Spleen (tissue), 11 donors: ENCODE results near the gene HSPB1. TPM values are rescaled to one million over a fixed set of nuclear protein-coding genes. Genes with fewer than 3 reads are reported as not detected.

Source experiments
- DNase-seq: peaks from one replicate; pipeline ENCODE4 v3.0.0-alpha.2; 2020
- H3K27ac ChIP-seq, 8 donors: fragments of 200-600 bp; sonication (generic) in 7 of 8; 1 replicate in 4 of 8; 2 replicates in 4 of 8; pipeline versions ENCODE4 v1.5.0 to v1.8.0; 2016 to 2021; ENCODE audit warnings: inconsistent platforms in 4 of 8, mild to moderate bottlenecking in 4 of 8, moderate library complexity in 1 of 8
- H3K27me3 ChIP-seq, 7 donors: fragments of 200-600 bp; sonication (generic) in 6 of 7; replicated peaks in 1 of 7; 1 replicate in 4 of 7; 2 replicates in 3 of 7; pipeline versions ENCODE4 v1.5.0 to v1.8.0; 2016 to 2021; ENCODE audit warnings: inconsistent platforms in 3 of 7, mild to moderate bottlenecking in 1 of 7
- H3K36me3 ChIP-seq, 6 donors: fragments of 200-600 bp; sonication (generic) in 5 of 6; 1 replicate in 4 of 6; 2 replicates in 2 of 6; pipeline versions ENCODE4 v1.5.0 to v1.8.0; 2016 to 2021; ENCODE audit warnings: inconsistent platforms in 2 of 6
- H3K4me1 ChIP-seq, 6 donors: fragments of 200-600 bp; sonication (generic) in 5 of 6; 1 replicate in 3 of 6; 2 replicates in 3 of 6; pipeline versions ENCODE4 v1.5.0 to v1.8.0; 2016 to 2021; ENCODE audit warnings: inconsistent platforms in 3 of 6
- H3K4me3 ChIP-seq, 8 donors: fragments of 200-600 bp; sonication (generic) in 7 of 8; 1 replicate in 4 of 8; 2 replicates in 4 of 8; pipeline versions ENCODE4 v1.5.0 to v1.8.0; 2016 to 2021; ENCODE audit warnings: inconsistent platforms in 4 of 8, mild to moderate bottlenecking in 4 of 8, moderate library complexity in 2 of 8
- H3K9me3 ChIP-seq, 8 donors: fragments of 200-600 bp; sonication (generic) in 7 of 8; 1 replicate in 4 of 8; 2 replicates in 4 of 8; pipeline versions ENCODE4 v1.5.0 to v1.8.0; 2016 to 2021; ENCODE audit warnings: inconsistent platforms in 4 of 8
- POLR2A ChIP-seq, 3 donors: fragments of 450-650 bp; IDR thresholded peaks; one replicate each; pipeline ENCODE4 v1.5.1; 2017; ENCODE audit warnings: antibody characterized with exemption in 3 of 3, mild to moderate bottlenecking in 1 of 3
- POLR2AphosphoS5 ChIP-seq, 3 donors: sonication (generic); formaldehyde crosslinking; IDR thresholded peaks; one replicate each; pipeline ENCODE4 v1.5.1; 2017; ENCODE audit warnings: antibody characterized with exemption in 3 of 3
- WGBS, 5 donors: extraction: QIAGEN DNeasy Blood & Tissue Kit in 3 of 5; methylation state at CpG; one replicate each; pipeline versions ENCODE4 v1.1.5 to v1.1.7; 2013 to 2018; 5-methylcytosine and 5-hydroxymethylcytosine counted together
- intact Hi-C: fragments of 100-400 bp; cut with DNase I; formaldehyde crosslinking; loops from one replicate; pipeline ENCODE4 v1.15.0; 2023; ENCODE audit warnings: low total_unique reads
- polyA plus RNA-seq, 3 donors: library from polyadenylated mRNA; stranded (reverse); fragments of 200-250 nt; gene quantifications; one replicate each; pipeline ENCODE4 v1.2.1, GENCODE V29; 2013
- total RNA-seq, 7 donors: library from RNA; depleted of rRNA in 3 of 7; stranded (reverse); fragments of >200 nt in 3 of 7; fragmentation: NEBNext Ultra II Directional in 4 of 7; extraction: Animal tissue kit (Norgen Biotek cat#: 25700) in 4 of 7; gene quantifications; one replicate each; pipeline versions ENCODE4 v1.1.0 to v1.2.1, GENCODE V29; 2016 to 2021
- TF ChIP-seq, protein P1 (sequence below), 11 experiments: fragments of 200-600 bp in 7 of 11; fragments of 450-650 bp in 4 of 11; sonication (generic) in 4 of 11; IDR thresholded peaks in 8 of 11; conservative IDR thresholded peaks in 3 of 11; 1 replicate in 7 of 11; 2 replicates in 4 of 11; pipeline versions ENCODE4 v1.4.0 to v1.8.0; 2016 to 2021; ENCODE audit warnings: antibody characterized with exemption in 11 of 11, inconsistent platforms in 4 of 11, mild to moderate bottlenecking in 1 of 11
- donor health status: healthy with polysubstance abuse.
- donor health status: DM: no; HTN: no; CAD: no; lungs with moderate emphysema.
- donor health status: DM: no; HTN: no; CAD: no.
- donor health status: Bipolar disorder and iron deficiency.
- donor health status: healthy.
- donor health status: DM: no; HTN: no; CAD: no.
- donor health status: DM: yes; HTN: yes; CAD: no.

HSPB1 gene
- total and polyA plus RNA-seq, 10 donors: 56.5 to 227 (median 137) TPM

DNA sequence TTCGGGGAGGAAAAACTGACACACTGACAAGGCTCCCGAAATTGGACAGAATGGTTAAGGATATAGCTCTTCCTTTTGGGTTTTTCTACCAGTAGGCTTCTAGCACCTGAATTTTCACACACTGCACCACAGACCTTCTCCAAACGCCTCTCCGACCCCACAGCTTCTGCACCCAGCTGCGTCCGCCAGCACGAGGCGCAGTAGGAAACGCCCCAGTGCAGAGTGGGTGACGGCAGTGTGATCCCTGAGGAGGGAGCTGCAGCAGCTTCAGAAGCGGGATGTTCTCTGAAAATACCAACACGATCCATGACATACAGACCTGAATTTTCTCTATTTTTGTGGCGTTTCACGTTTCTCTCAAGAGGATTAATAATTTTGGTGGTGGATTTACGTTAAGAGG is 25.9 kb downstream of the HSPB1 start:
- Histone ChIP-seq H3K27ac (no peak overlapping the region), H3K36me3 (peaks cover 0 to 76% (median 28%) of the 10 kb centered on the region in 6 donors), H3K4me1 (peaks cover 11 to 70% (median 34%) of the 10 kb centered on the region in 6 donors), H3K4me3 (no peak overlapping the region), H3K27me3 (no peaks in the 10 kb centered on the region), H3K9me3 (no peaks in the 10 kb centered on the region)
- no peak for DNase-seq
- TF ChIP-seq POLR2A (IDR thresholded peaks at IDR 0.05): no peak
- no peak for TF ChIP-seq POLR2AphosphoS5 (IDR thresholded peaks at IDR 0.05)
- TF ChIP-seq, protein P1, sequence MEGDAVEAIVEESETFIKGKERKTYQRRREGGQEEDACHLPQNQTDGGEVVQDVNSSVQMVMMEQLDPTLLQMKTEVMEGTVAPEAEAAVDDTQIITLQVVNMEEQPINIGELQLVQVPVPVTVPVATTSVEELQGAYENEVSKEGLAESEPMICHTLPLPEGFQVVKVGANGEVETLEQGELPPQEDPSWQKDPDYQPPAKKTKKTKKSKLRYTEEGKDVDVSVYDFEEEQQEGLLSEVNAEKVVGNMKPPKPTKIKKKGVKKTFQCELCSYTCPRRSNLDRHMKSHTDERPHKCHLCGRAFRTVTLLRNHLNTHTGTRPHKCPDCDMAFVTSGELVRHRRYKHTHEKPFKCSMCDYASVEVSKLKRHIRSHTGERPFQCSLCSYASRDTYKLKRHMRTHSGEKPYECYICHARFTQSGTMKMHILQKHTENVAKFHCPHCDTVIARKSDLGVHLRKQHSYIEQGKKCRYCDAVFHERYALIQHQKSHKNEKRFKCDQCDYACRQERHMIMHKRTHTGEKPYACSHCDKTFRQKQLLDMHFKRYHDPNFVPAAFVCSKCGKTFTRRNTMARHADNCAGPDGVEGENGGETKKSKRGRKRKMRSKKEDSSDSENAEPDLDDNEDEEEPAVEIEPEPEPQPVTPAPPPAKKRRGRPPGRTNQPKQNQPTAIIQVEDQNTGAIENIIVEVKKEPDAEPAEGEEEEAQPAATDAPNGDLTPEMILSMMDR (IDR thresholded peaks at IDR 0.05 in 8 of 11, conservative IDR thresholded peaks at IDR 0.05 in 3 of 11): no peak
- intact Hi-C loops: no loop called here
- 72 to 80% (median 73%) methylated on average over 15 of the region's 15 CpGs for WGBS, 5 donors

DNA sequence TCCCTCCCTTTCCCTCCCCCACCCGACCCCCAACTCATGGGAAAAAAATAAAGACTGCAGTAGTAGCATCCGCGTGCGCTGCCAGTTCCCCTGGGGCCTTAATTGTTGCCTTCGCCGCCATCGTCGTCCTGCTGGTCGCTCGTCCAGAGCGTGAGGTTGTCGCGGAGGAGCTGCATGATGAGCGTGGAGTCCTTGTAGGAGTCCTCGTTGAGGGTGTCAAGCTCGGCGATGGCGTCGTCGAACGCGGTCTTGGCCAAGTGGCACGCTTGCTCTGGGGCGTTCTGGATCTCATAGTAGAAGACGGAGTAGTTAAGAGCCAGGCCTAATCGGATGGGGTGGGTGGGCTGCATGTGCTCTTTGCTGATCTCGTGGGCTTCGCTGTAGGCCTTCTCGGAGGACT is 27.0 kb downstream of the HSPB1 start:
- intact Hi-C loops: no loop called here
- TF ChIP-seq, protein P1 (IDR thresholded peaks at IDR 0.05 in 8 of 11, conservative IDR thresholded peaks at IDR 0.05 in 3 of 11): no peak
- peak in 2 of 3 donors; percentile 39 to 73 for TF ChIP-seq POLR2AphosphoS5 (IDR thresholded peaks at IDR 0.05)
- Histone ChIP-seq H3K27me3 (no peaks in the 10 kb centered on the region), H3K9me3 (no peaks in the 10 kb centered on the region), H3K36me3 (peaks cover 0 to 70% (median 28%) of the 10 kb centered on the region in 6 donors), H3K27ac (peak overlapping the region in 1 of 8 donors; percentile 30), H3K4me1 (peaks cover 17 to 81% (median 45%) of the 10 kb centered on the region in 6 donors), H3K4me3 (no peak overlapping the region)
- no peak for DNase-seq
- WGBS, 5 donors: 93 to 95% (median 94%) methylated on average over 29 of the region's 29 CpGs

DNA sequence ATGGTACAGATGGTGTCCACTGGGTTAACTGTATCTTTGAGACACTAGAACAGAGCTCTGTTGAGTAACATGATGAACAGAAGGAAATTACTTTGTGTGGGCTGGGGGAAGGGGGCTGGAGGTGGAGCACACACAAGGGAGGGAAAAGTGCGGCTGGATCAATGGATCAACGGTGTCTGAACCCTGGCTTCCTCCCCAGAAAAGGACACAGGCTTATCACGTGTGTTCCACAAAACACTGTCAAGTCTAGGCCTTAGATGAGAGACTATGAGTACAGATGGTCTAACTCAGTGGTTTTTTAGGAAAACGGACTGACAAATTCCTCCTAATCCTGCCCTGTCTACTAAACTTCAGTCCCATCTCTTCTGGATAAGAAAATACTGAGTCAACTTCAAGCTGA is 27.8 kb downstream of the HSPB1 start:
- intact Hi-C loops: no loop called here
- peaks cover 17 to 89% (median 50%) of the 10 kb centered on the region in 6 donors for H3K4me1 ChIP-seq

DNA sequence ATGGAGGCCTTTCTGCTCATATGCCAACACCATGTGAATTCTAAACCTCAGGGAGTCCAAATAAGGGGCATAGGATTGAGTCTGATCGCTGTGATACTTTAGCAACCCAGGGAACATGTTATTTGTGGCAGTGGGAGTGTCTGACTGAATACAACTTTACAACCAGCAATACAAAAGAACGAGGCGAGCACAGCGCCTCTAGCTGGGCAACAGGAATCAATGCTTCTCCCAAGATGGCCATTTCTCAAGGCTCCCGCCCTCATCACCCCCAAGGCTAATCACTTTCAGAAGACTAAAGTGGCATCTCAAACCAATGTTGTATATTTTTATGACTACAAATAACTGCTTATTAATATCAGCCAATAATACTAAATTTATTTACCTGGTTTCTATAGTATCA is 28.2 kb downstream of the HSPB1 start:
- peaks cover 0 to 66% (median 28%) of the 10 kb centered on the region in 6 donors for H3K36me3 ChIP-seq
- no peaks in the 10 kb centered on the region for H3K27me3 ChIP-seq
- intact Hi-C loops: no loop called here
- DNase-seq: no peak
- WGBS, 5 donors: 69 to 93% (median 82%) methylated on average over 5 of the region's 5 CpGs
- H3K9me3 ChIP-seq: no peaks in the 10 kb centered on the region
- H3K4me3 ChIP-seq: no peak overlapping the region
- H3K4me1 ChIP-seq: peaks cover 17 to 93% (median 52%) of the 10 kb centered on the region in 6 donors
- TF ChIP-seq, protein P1 (IDR thresholded peaks at IDR 0.05 in 8 of 11, conservative IDR thresholded peaks at IDR 0.05 in 3 of 11): no peak
- no peak for TF ChIP-seq POLR2A (IDR thresholded peaks at IDR 0.05)
- no peak for TF ChIP-seq POLR2AphosphoS5 (IDR thresholded peaks at IDR 0.05)
- peak overlapping the region in 4 of 8 donors; percentile 10 to 30 (median 16) for H3K27ac ChIP-seq

More for the DNA sequence above, 27.8 kb downstream of the HSPB1 start:
- Histone ChIP-seq H3K27ac (peak overlapping the region in 4 of 8 donors; percentile 10 to 30 (median 16)), H3K9me3 (no peaks in the 10 kb centered on the region), H3K36me3 (peaks cover 0 to 66% (median 28%) of the 10 kb centered on the region in 6 donors), H3K27me3 (no peaks in the 10 kb centered on the region), H3K4me3 (no peak overlapping the region)
- DNase-seq: no peak
- WGBS, 5 donors: 42 to 70% (median 51%) methylated on average over 4 of the region's 4 CpGs
- TF ChIP-seq POLR2AphosphoS5 (IDR thresholded peaks at IDR 0.05) (no peak), POLR2A (IDR thresholded peaks at IDR 0.05) (no peak)
- TF ChIP-seq, protein P1 (IDR thresholded peaks at IDR 0.05 in 8 of 11, conservative IDR thresholded peaks at IDR 0.05 in 3 of 11): no peak
